ENCODE measurements around the gene UBAP2.
"Not testable (repeated sequence)": the region's sequence is repeated elsewhere in the genome, so short reads cannot be mapped to it uniquely, and the experiment has no call there.

Gene UBAP2

DNA sequence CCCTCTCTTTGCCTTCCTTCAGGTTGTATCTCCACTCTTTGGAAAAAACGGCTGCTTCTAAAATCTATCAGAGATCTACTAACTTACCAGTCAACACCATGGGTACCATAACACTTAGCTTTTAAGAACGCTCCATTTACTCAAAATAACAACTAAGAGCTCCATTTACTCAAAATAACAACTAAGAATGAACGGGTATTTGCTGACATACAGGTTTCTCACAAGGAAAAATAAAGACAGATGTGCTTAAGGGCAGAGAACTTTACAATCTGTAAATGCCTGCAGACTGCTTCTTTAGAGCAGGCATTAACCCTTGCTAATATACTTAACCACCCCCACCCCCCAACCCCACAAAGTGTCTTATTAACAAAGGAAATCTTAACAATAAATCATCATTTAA lies 2.8 kb downstream of the UBAP2 start:
- no peak overlapping the region for H3K27ac ChIP-seq (ENCODE audit: low read depth, low read length)

DNA sequence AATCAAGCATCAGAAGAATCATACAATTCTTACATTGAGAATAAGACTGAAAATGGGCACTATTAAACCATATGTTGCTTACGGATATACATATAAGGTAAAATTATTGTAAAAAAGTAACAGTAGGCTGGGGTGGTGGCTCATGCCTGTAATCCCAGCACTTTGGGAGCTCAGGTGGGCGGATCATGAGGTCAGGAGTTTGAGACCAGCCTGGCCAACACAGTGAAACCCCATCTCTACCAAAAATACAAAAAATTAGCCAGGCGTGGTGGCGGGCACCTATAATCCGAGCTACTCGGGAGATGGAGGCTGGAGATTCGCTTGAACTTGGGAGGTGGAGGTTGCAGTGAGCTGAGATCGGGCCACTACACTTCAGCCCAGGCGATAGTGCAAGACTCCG lies 6.6 kb downstream of the UBAP2 start:
- H3K9me3 ChIP-seq (ENCODE audit: low read length); H3K36me3 ChIP-seq (ENCODE audit: insufficient read depth, low read length); H3K9ac ChIP-seq (ENCODE audit: low read length); H3K27me3 ChIP-seq (ENCODE audit: control insufficient read depth in 1 of 2, insufficient read depth in 2 of 2, low read length in 2 of 2); H3K4me3 ChIP-seq (ENCODE audit: low read depth in 1 of 2, low read length in 2 of 2); H3K27ac ChIP-seq (ENCODE audit: low read depth, low read length); H3K4me1 ChIP-seq (ENCODE audit: insufficient read depth, low read length): not testable (repeated sequence)

More for the DNA sequence above, 2.8 kb downstream of the UBAP2 start:
- Histone ChIP-seq H3K27me3 (ENCODE audit: control insufficient read depth in 1 of 2, insufficient read depth in 2 of 2, low read length in 2 of 2) (no peaks in the 10 kb centered on the region), H3K4me3 (ENCODE audit: low read depth in 1 of 2, low read length in 2 of 2) (no peak overlapping the region), H3K4me1 (ENCODE audit: insufficient read depth, low read length) (peaks cover 18% of the 10 kb centered on the region), H3K9me3 (ENCODE audit: low read length) (no peaks in the 10 kb centered on the region), H3K36me3 (ENCODE audit: insufficient read depth, low read length) (no peaks in the 10 kb centered on the region), H3K9ac (ENCODE audit: low read length) (no peak overlapping the region)

DNA sequence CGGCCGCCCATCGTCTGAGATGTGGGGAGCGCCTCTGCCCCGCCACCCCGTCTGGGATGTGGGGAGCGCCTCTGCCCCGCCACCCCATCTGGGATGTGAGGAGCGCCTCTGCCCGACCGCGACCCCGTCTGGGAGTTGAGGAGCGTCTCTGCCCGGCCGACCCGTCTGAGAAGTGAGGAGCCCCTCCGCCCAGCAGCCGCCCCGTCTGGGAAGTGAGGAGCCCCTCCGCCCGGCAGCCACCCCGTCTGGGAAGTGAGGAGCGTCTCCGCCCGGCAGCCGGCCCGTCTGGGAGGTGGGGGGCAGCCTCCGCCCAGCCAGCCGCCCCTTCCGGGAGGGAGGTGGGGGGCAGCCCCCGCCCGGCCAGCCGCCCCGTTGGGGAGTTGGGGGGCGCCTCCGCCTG lies 9.8 kb downstream of the UBAP2 start:
- not testable (repeated sequence) for H3K9ac ChIP-seq (ENCODE audit: low read length); H3K36me3 ChIP-seq (ENCODE audit: insufficient read depth, low read length); H3K27ac ChIP-seq (ENCODE audit: low read depth, low read length); H3K27me3 ChIP-seq (ENCODE audit: control insufficient read depth in 1 of 2, insufficient read depth in 2 of 2, low read length in 2 of 2); H3K4me1 ChIP-seq (ENCODE audit: insufficient read depth, low read length); H3K4me3 ChIP-seq (ENCODE audit: low read depth in 1 of 2, low read length in 2 of 2); H3K9me3 ChIP-seq (ENCODE audit: low read length)

DNA sequence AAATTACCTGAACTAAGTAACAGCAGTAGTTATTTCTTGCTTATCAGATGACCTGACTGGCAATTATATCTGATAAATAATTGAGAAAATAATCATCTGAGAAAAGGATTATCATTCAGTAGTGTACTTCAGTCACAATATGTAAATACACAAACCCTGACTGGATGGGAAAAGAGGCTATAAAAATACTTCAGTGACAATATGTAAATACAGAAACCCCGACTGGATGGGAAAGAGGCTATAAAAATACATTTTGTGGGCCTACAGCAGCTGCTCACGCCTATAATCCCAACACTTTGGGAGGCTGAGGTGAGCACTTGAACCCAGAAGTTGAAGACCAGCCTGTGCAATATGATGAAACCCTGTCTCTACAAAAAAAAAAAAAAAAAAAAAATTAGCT lies 11.1 kb downstream of the UBAP2 start:
- Histone ChIP-seq H3K27ac (ENCODE audit: low read depth, low read length) (no peak overlapping the region), H3K9me3 (ENCODE audit: low read length) (no peaks in the 10 kb centered on the region), H3K27me3 (ENCODE audit: control insufficient read depth in 1 of 2, insufficient read depth in 2 of 2, low read length in 2 of 2) (no peaks in the 10 kb centered on the region), H3K4me3 (ENCODE audit: low read depth in 1 of 2, low read length in 2 of 2) (no peak overlapping the region), H3K9ac (ENCODE audit: low read length) (no peak overlapping the region), H3K4me1 (ENCODE audit: insufficient read depth, low read length) (peaks cover 5% of the 10 kb centered on the region), H3K36me3 (ENCODE audit: insufficient read depth, low read length) (no peaks in the 10 kb centered on the region)

DNA sequence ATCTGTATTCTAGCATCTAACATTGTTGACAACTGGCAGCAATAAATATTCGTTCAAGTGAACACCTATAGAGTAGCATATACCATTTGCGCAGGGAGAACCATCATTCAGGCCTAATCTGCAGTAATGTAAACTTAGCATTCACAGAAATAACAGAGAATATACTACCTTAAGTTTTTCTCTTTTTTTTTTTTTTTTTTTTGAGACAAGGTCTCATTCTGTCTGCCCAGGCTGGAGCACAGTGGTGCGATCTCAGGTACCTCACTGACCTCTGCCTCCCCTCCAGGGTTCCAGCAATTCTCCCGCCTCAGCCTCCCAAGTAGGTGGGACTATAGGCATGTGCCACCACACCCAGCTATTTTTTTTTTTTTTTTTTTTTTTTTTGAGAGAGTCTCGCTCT lies 12.1 kb downstream of the UBAP2 start:
- Histone ChIP-seq H3K27ac (ENCODE audit: low read depth, low read length) (no peak overlapping the region), H3K4me3 (ENCODE audit: low read depth in 1 of 2, low read length in 2 of 2) (no peak overlapping the region)

DNA sequence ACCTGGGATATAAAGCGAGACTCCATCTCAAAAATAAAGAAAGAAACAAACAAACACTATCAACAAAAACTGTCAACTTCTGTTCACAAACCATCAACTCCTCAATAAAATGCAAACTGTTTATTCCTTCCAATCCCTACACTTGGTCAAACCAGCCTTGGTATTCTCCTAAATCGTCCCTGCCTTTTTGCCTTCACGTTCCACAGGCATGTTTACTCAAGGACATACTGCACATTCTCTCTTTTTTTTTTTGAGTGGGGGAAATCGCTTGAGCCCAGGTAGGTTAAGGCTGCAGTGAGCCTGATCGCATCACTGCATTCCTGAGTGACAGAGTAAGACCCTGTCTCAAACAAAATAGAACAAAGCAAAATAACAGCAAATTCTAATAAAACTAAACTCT lies 13.0 kb downstream of the UBAP2 start:
- peaks cover 5% of the 10 kb centered on the region for H3K4me1 ChIP-seq (ENCODE audit: insufficient read depth, low read length)
- H3K9me3 ChIP-seq (ENCODE audit: low read length) = no peaks in the 10 kb centered on the region
- H3K27ac ChIP-seq (ENCODE audit: low read depth, low read length) = no peak overlapping the region

More for the DNA sequence above, 12.1 kb downstream of the UBAP2 start:
- H3K9ac ChIP-seq (ENCODE audit: low read length) = no peak overlapping the region
- H3K4me1 ChIP-seq (ENCODE audit: insufficient read depth, low read length) = peaks cover 5% of the 10 kb centered on the region
- H3K36me3 ChIP-seq (ENCODE audit: insufficient read depth, low read length) = no peaks in the 10 kb centered on the region
- no peaks in the 10 kb centered on the region for H3K27me3 ChIP-seq (ENCODE audit: control insufficient read depth in 1 of 2, insufficient read depth in 2 of 2, low read length in 2 of 2)
- H3K9me3 ChIP-seq (ENCODE audit: low read length) = no peaks in the 10 kb centered on the region

DNA sequence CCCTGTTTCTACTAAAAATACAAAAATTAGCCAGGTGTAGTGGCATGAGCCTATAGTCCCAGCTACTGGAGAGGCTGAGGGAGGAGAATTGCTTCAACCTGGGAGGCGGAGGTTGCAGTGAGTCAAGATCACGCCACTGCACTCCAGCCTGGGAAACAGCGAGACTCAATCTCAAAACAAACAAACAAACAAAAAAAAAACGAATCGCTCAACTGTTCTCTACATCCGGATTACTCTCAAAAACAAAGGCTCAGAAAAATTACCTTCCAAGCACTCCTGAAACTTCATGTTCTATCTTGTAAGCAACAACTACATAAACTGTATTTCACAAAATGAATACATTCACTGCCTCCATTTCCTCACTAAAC lies 14.0 kb downstream of the UBAP2 start:
- no peaks in the 10 kb centered on the region for H3K9me3 ChIP-seq (ENCODE audit: low read length)
- H3K27ac ChIP-seq (ENCODE audit: low read depth, low read length) = no peak overlapping the region
- H3K9ac ChIP-seq (ENCODE audit: low read length) = no peak overlapping the region
- no peaks in the 10 kb centered on the region for H3K27me3 ChIP-seq (ENCODE audit: control insufficient read depth in 1 of 2, insufficient read depth in 2 of 2, low read length in 2 of 2)
- H3K36me3 ChIP-seq (ENCODE audit: insufficient read depth, low read length) = no peaks in the 10 kb centered on the region
- H3K4me3 ChIP-seq (ENCODE audit: low read depth in 1 of 2, low read length in 2 of 2) = no peak overlapping the region
- peaks cover 5% of the 10 kb centered on the region for H3K4me1 ChIP-seq (ENCODE audit: insufficient read depth, low read length)

More for the DNA sequence above, 13.0 kb downstream of the UBAP2 start:
- Histone ChIP-seq H3K9ac (ENCODE audit: low read length) (no peak overlapping the region), H3K4me3 (ENCODE audit: low read depth in 1 of 2, low read length in 2 of 2) (no peak overlapping the region), H3K36me3 (ENCODE audit: insufficient read depth, low read length) (no peaks in the 10 kb centered on the region), H3K27me3 (ENCODE audit: control insufficient read depth in 1 of 2, insufficient read depth in 2 of 2, low read length in 2 of 2) (no peaks in the 10 kb centered on the region)

DNA sequence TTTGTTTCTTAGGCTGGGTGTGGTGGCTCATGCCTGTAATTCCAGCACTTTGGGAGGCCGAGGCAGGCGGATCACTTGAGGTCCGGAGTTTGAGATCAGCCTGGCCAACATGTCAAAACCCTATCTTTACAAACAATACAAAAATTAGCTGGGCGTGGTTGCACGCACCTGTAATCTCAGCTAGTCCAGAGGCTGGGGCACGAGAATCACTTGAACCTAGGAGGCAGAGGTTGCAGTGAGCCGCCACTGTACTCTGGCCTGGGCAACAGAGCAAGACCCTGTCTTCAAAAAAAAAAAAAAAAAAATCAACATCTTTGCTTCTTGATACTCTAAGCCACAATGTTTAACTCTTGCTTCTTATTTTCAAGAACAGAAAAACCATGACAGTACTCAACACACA lies 16.1 kb downstream of the UBAP2 start:
- Histone ChIP-seq H3K9me3 (ENCODE audit: low read length) (no peaks in the 10 kb centered on the region), H3K4me3 (ENCODE audit: low read depth in 1 of 2, low read length in 2 of 2) (no peak overlapping the region), H3K27ac (ENCODE audit: low read depth, low read length) (no peak overlapping the region)

DNA sequence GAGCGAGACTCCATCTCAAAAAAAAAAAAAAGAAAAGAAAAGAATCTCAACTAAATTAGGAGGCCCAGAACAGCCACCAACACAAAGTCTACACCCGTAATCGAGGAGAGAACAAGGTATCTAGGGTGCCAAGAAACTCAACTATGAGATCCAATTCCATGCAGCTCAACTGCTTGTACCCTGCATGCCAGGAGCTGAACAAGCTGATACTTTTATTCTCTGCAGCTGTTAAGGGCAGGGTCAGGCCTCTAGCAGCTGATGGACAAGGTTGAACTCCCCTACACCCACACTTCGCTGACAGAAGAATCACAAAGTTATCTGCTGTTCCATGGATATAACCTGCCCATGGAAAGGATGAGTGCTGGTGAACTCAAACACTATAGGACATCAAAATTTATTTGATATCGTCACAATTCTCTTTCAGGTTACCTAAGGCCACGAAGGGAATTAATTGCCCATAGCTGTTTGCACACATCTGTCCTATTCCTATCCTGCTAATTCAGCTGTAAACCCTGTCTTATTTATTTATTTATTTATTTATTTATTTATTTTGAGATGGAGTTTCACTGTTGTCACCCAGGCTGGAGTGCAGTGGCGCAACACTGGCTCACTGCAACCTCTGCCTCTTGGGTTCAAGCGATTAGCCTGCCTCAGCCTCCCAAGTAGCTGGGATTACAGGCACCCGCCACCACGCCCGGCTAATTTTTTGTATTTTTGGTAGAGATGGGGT lies 20.7 kb downstream of the UBAP2 start:
- Histone ChIP-seq H3K9ac (ENCODE audit: low read length) (no peak overlapping the region), H3K36me3 (ENCODE audit: insufficient read depth, low read length) (no peaks in the 10 kb centered on the region), H3K27me3 (ENCODE audit: control insufficient read depth in 1 of 2, insufficient read depth in 2 of 2, low read length in 2 of 2) (no peaks in the 10 kb centered on the region), H3K27ac (ENCODE audit: low read depth, low read length) (no peak overlapping the region), H3K9me3 (ENCODE audit: low read length) (no peaks in the 10 kb centered on the region), H3K4me3 (ENCODE audit: low read depth in 1 of 2, low read length in 2 of 2) (no peak overlapping the region), H3K4me1 (ENCODE audit: insufficient read depth, low read length) (peaks cover 7% of the 10 kb centered on the region)

More for the DNA sequence above, 16.1 kb downstream of the UBAP2 start:
- H3K9ac ChIP-seq (ENCODE audit: low read length) = no peak overlapping the region
- peaks cover 5% of the 10 kb centered on the region for H3K4me1 ChIP-seq (ENCODE audit: insufficient read depth, low read length)
- no peaks in the 10 kb centered on the region for H3K36me3 ChIP-seq (ENCODE audit: insufficient read depth, low read length)
- H3K27me3 ChIP-seq (ENCODE audit: control insufficient read depth in 1 of 2, insufficient read depth in 2 of 2, low read length in 2 of 2) = no peaks in the 10 kb centered on the region

DNA sequence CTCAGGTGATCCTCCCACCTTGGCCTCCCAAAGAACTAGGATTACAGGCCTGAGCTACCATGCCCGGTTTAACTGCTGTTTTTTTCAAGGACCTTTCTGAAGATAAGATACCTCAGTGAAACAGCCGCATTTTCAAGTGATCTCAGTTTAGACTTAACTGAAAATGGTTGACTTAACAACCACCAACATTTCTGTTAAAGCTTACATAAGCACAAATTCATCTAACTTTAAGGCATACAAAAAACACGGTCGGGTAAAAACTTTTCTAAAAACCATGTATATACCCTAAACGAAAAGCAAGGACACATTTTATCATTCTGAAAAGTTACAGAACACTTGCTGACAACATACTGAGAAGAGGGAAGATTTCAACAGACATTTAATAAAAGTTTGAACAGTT lies 22.9 kb downstream of the UBAP2 start:
- Histone ChIP-seq H3K27ac (ENCODE audit: low read depth, low read length) (no peak overlapping the region), H3K9ac (ENCODE audit: low read length) (no peak overlapping the region), H3K4me3 (ENCODE audit: low read depth in 1 of 2, low read length in 2 of 2) (no peak overlapping the region), H3K27me3 (ENCODE audit: control insufficient read depth in 1 of 2, insufficient read depth in 2 of 2, low read length in 2 of 2) (no peaks in the 10 kb centered on the region), H3K9me3 (ENCODE audit: low read length) (no peaks in the 10 kb centered on the region), H3K36me3 (ENCODE audit: insufficient read depth, low read length) (no peaks in the 10 kb centered on the region), H3K4me1 (ENCODE audit: insufficient read depth, low read length) (peaks cover 7% of the 10 kb centered on the region)

DNA sequence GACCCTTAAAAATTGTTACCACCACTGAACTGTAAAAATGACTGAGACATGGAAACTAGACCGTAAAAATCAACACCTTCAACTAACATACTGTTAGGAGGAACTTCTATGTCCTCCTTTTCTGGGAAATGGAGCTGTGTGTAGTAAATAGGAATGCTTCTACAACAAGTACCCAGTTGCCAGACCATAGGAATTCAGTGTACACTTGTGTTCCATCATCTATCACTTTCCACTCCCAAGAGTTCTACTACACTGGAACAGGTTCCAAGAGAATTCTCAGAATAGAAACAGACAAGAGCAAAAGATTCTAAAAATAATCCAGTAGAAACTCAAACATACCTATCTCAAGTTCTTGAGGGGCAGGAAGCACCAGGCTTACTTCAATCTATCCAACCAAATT lies 23.6 kb downstream of the UBAP2 start:
- H3K27ac ChIP-seq (ENCODE audit: low read depth, low read length) = no peak overlapping the region
- H3K4me3 ChIP-seq (ENCODE audit: low read depth in 1 of 2, low read length in 2 of 2) = no peak overlapping the region

DNA sequence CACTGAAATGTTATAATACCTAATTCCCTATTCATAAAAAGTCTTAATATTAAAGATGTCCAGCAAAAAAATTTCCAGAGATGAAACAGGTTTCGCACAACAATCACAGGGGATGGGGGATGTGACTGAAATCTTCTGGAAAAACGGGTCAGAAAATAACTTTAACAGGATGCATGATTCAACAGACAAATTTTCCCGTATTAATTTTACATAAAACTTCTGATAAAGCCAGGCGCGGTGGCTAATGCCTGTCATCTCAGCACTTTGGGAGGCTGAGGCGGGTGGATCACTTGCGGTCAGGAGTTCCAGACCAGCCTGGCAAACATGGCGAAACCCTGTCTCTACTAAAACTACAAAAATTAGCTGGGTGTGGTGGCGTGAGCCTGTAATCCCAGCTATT lies 24.2 kb downstream of the UBAP2 start:
- not testable (repeated sequence) for H3K27ac ChIP-seq (ENCODE audit: low read depth, low read length); H3K27me3 ChIP-seq (ENCODE audit: control insufficient read depth in 1 of 2, insufficient read depth in 2 of 2, low read length in 2 of 2); H3K9ac ChIP-seq (ENCODE audit: low read length); H3K4me3 ChIP-seq (ENCODE audit: low read depth in 1 of 2, low read length in 2 of 2); H3K4me1 ChIP-seq (ENCODE audit: insufficient read depth, low read length); H3K9me3 ChIP-seq (ENCODE audit: low read length); H3K36me3 ChIP-seq (ENCODE audit: insufficient read depth, low read length)

More for the DNA sequence above, 23.6 kb downstream of the UBAP2 start:
- peaks cover 7% of the 10 kb centered on the region for H3K4me1 ChIP-seq (ENCODE audit: insufficient read depth, low read length)
- no peaks in the 10 kb centered on the region for H3K9me3 ChIP-seq (ENCODE audit: low read length)
- H3K36me3 ChIP-seq (ENCODE audit: insufficient read depth, low read length) = no peaks in the 10 kb centered on the region
- no peak overlapping the region for H3K9ac ChIP-seq (ENCODE audit: low read length)
- H3K27me3 ChIP-seq (ENCODE audit: control insufficient read depth in 1 of 2, insufficient read depth in 2 of 2, low read length in 2 of 2) = no peaks in the 10 kb centered on the region

All from muscle layer of colon (tissue), 2 donors.